ENCODE data around the gene MFSD6.
"Not testable (repeated sequence)": the region's sequence is repeated elsewhere in the genome, so short reads cannot be mapped to it uniquely, and the experiment has no call there.

The MFSD6 gene

DNA sequence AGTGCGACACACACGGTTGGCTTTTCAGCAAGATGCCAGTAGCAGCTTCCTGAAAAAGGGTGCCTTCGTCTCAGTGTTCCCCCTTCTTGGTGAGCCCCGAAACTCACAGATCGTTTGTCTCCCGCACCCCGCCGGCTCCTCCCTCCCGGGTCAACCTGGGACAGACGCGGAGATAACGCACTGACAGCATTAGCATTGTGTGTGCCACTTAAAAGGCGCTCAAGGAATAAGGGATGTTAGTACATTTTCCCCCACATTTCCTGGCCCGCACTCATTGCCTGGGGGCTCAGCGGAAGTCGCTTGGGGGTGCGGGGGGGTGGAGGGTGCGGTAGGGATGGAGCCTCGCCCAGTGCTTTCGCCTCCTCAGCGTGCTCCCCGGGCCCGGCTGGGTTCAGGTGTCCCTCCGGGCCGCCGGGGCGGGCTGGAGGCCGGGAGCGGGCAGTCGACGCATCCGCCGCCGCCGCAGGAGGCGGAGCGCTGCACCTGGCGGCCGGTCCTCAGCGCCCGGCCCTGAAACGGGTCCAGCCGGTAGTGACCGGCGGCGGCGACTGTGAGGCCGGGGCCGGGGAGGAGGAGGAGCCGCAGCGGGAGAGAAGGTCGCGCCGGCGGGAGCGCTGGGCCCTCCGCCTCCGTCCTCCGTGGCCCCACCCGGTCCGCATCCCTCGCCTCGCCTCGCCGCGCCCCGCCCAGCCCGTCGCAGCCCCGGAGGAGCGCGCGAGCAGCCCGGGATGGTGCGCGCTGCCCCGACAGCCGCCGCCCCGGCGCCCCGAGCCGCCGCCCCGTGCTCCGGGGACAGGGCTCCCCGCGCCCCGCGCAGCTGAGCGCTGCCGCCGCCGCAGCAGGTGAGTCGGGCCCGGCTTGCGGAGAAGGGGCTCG, at the start of gene MFSD6:
Gene MFSD6 (plus strand): TSS at position 694 of the 876 bp plus-strand sequence. CDS start 27,675 bp downstream, outside the sequence.
- DNase-seq (ENCODE audit: low read depth): peak; percentile 41

GRCh38 chr2:190358655-190359448, 49.3 kb upstream of the MFSD6 start:
- DNase-seq (ENCODE audit: low read depth): not testable (repeated sequence)

GRCh38 chr2:190360561-190360960, 47.6 kb upstream of the MFSD6 start:
- no peak for DNase-seq (ENCODE audit: low read depth)

DNA sequence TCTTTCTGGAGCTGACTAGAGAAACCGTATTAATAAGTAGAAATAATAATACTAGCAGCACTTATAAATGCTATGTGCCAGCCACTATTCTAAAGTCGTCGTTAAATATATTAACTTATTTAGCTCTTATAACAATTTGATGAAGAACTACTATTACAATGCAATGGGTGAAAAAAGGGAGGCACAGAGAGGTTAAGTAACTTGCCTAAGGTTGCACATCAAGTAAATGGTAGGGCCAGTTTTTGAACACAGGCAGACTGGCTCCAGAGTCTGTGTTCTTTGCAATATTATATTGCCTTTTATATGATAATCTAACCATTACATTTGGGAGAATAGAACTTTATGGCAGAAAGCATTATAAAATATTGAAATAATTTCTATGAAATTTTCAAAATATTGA, 47.2 kb upstream of the MFSD6 start:
- DNase-seq (ENCODE audit: low read depth): no peak

DNA sequence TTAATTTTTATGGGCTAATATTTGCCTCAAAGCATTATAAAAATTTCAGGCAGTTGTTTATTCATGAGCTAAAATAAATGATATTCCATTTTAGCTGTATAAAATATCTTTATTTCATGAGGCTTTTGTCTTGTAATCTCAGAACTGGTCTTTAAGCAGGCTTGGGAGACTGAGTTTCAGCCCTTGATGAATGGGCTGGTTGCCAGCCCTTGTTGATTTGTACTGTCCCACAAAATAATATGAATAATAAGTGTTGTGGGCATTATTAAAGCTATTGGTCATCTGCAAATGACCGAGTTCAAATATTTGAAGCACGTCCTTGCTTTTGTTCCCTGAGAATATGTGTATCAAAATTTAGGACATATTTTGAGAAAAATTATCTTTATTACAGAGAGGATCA, 46.6 kb upstream of the MFSD6 start:
- DNase-seq (ENCODE audit: low read depth): no peak

DNA sequence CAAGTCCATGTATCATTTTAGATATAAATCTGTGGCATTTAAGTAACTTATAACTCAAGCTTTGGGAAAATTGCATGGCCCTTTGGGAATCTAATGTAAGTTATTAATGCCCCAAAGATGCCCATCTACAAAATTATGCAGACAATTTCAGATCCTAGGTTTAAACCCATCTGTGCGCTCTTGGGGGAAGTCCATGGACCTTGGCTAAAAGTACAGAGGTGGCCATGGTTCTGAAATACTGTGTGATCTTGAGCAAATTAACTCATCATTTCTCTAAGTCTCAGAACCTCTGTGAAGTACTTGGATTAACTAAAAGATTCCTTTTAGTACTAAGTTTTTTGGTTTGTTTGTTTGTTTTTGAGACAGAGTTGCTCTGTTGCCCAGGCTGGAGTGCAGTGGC, 45.3 kb upstream of the MFSD6 start:
- DNase-seq (ENCODE audit: low read depth): no peak

DNA sequence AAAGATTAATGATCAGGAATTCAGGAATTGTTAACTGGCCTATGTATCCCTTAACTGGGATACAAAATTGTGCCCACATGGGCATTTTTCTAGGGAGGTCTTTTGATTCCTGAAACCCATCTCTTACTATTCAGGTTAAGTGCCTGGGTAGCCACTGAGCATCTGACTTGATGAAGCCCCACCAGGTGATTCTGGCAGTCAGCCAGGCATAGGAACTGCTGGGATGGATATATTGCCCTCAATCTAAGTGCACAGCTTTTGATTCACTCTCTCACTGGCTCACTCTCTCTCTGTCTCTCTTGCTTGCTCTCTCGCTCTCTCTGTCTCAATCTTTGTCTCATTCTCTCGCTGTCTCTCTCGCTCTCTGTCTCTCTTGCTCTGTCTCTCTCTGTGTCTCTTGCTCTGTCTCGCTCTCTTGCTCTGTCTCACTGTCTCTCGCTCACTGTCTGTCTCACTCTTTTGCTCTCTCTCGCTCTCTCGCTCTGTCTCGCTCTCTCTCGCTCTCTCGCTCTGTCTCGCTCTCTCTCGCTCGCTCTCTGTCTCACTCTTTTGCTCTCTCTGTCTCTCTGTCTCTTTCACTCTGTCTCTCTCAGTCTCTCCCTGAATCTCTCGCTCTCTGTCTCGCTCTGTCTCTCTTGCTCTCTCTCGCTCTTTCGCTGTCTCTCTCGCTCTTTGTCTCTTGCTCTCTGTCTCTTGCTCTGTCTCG, 42.5 kb upstream of the MFSD6 start:
- no peak for DNase-seq (ENCODE audit: low read depth)

DNA sequence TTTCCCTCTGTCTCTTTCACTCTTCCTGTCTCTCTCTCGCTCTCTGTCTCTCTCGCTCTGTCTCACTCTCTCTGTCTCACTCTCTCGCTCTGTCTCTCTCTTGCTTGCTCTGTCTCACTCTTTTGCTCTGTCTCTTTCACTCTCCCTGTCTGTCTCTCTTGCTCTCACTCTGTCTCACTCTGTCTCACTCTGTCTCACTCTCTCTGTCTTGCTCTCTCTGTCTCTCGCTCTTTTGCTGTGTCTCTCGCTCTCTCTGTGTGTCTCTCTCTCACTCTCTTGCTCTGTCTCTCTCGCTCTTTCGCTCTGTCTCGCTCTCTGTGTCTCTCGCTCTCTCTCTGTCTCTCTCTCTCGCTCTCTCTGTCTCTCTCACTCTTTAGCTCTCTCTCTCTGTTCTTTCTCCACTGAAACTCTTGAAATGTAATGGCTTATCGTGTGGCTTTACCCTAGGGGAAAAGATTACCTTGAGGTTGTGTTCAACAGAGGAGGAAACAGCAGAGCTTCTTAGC, 41.9 kb upstream of the MFSD6 start:
- DNase-seq (ENCODE audit: low read depth): no peak

DNA sequence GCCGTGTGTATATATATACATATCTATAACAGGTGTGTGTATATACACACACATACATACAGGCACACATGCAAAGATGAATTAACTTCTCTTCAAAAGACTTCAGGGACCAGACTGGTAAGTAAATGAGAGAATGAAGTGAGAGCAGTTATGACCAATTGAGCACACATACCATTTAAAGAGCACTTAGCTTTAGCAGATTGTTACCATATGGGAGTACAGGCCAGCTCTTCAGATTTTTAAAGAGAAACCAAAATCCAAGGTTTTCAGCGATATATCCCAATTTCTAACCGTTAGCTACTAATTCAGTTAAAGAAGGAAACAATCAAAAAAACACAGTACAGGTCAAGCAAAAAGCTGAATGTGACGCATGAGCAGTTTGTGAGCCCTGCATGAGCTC, 41.1 kb upstream of the MFSD6 start:
- no peak for DNase-seq (ENCODE audit: low read depth)

DNA sequence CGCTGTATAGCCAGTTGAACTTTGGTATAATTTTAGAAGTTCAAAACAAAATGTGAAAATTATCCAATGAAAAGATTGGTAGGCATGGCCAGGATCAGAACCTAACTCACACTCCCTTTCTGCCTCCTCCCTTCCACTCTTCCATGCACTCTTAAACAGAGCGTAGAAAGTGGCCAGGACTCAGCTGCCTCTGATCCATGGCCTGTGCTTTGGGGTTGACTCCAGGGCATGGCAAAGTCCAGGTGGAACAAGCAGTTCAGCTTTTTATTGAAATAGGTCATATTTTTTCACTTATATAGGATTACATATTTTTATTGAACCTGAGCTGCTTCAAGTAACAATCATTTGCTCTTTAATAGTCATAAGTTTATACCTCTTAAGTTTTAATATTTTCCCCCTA, 38.5 kb upstream of the MFSD6 start:
- no peak for DNase-seq (ENCODE audit: low read depth)

DNA sequence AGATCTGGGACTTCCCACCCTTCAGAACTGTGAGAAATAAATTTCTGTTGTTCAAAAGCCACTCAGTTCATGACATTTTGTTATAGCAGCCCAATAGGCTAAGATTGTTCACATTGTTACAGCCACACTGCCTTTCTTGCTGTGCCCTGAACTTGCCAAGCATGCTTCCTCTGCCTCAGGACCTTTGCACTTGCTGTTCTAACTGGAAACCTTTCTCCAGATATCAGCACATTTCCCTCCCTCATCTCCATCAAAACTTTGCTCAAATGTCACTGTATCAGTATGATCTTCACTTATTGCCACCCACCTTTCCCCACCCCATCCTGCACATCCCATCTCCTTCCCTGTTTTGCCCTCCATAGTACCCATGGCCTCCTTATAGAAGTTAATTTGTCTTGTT, 32.1 kb upstream of the MFSD6 start:
- DNase-seq (ENCODE audit: low read depth): no peak

GRCh38 chr2:190376591-190377245, 31.4 kb upstream of the MFSD6 start:
- DNase-seq (ENCODE audit: low read depth): no peak

- DNase-seq (ENCODE audit: low read depth): no peak
Observed at GRCh38 chr2:190378880-190379237, 29.3 kb upstream of the MFSD6 start.

- DNase-seq (ENCODE audit: low read depth): no peak
Observed at GRCh38 chr2:190379249-190379964, 28.7 kb upstream of the MFSD6 start.

GRCh38 chr2:190380962-190381412, 27.2 kb upstream of the MFSD6 start:
- DNase-seq (ENCODE audit: low read depth): no peak

DNA sequence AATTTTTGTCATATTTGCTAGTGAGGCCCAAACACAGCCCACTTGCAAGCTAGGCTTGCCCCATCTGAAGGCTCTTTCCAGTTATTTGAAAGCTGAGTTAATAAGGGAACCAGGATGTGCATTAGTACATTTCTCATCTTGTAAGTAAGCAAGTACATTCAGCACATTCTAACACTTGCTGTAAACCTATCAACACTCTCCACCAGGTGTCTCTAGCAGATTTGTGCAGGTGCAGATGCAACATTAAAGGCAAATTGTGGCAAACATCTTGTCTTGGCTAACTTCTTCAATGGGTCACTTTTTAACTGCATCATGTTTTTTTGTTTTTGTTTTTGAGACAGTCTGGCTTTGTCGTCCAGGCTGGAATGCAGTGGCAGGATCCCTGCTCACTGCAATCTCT, 25.3 kb upstream of the MFSD6 start:
- peak; percentile 16 for DNase-seq (ENCODE audit: low read depth)

- no peak for DNase-seq (ENCODE audit: low read depth)
Observed at GRCh38 chr2:190387422-190387821, 20.7 kb upstream of the MFSD6 start.

GRCh38 chr2:190396271-190396670, 11.9 kb upstream of the MFSD6 start:
- no peak for DNase-seq (ENCODE audit: low read depth)

- DNase-seq (ENCODE audit: low read depth): no peak
Observed at GRCh38 chr2:190402986-190403603, 5.1 kb upstream of the MFSD6 start.

DNA sequence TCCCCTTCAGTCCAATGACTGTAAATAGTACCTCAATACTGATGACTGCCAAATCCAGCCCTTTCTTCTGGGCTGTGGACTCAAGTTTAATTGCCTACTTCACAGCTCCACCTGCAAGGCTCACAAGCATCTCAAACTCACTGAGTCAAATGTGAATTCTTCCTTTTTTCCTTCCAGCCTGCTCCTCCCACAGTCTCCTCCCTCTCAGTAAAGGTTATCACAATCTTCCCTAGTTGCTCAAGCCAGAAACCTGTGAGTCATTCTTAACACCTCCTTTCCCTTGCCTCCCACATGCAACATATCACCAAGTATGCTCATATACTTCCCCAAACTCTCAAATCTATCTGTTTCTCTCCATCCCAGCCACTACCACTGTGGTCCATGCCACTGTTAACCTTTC, 3.7 kb upstream of the MFSD6 start:
- DNase-seq (ENCODE audit: low read depth): peak; percentile 33

- no peak for DNase-seq (ENCODE audit: low read depth)
Observed at GRCh38 chr2:190405070-190405469, 3.1 kb upstream of the MFSD6 start.
